ENCODE measurements around the gene LRRC8B.
A peak's percentile ranks its signal among the peaks of the same experiment; 100 is the strongest.

- TF ChIP-seq, protein P1, sequence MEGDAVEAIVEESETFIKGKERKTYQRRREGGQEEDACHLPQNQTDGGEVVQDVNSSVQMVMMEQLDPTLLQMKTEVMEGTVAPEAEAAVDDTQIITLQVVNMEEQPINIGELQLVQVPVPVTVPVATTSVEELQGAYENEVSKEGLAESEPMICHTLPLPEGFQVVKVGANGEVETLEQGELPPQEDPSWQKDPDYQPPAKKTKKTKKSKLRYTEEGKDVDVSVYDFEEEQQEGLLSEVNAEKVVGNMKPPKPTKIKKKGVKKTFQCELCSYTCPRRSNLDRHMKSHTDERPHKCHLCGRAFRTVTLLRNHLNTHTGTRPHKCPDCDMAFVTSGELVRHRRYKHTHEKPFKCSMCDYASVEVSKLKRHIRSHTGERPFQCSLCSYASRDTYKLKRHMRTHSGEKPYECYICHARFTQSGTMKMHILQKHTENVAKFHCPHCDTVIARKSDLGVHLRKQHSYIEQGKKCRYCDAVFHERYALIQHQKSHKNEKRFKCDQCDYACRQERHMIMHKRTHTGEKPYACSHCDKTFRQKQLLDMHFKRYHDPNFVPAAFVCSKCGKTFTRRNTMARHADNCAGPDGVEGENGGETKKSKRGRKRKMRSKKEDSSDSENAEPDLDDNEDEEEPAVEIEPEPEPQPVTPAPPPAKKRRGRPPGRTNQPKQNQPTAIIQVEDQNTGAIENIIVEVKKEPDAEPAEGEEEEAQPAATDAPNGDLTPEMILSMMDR (conservative IDR thresholded peaks at IDR 0.05; ENCODE audit: low read length) = peak; percentile 82
- no peak for TF ChIP-seq EZH2phosphoT487 (IDR thresholded peaks at IDR 0.05; ENCODE audit: borderline replicate concordance, low read depth, low read length)
These were observed 4.8 kb upstream of the LRRC8B start for GRCh38 chr1:89519779-89520358.

All from OCI-LY7 (cell line).